OCI-LY1 (cell line): ENCODE data around the gene AP3S1.

ENCODE experiments used
- H2AFZ ChIP-seq: fragments of 200-600 bp; sonication (generic), shearing (Covaris generic); 2 replicates; pipeline ENCODE4 v1.6.0; 2014; ENCODE audit warnings: antibody characterized with exemption, mild to moderate bottlenecking, low read length
- H3F3A ChIP-seq: fragments of 200-600 bp; sonication (generic), shearing (Covaris generic); 2 replicates; pipeline ENCODE4 v1.6.0; 2014; ENCODE audit warnings: mild to moderate bottlenecking, antibody characterized with exemption, low read length, moderate library complexity; ENCODE audit not compliant: insufficient read depth
- H3K27ac ChIP-seq: fragments of 200-600 bp; sonication (generic); 2 replicates; pipeline ENCODE4 v1.5.1; 2014; ENCODE audit warnings: low read length, mixed run types, mild to moderate bottlenecking, low read depth; ENCODE audit not compliant: poor library complexity, severe bottlenecking
- H3K27me3 ChIP-seq: fragments of 200-600 bp; sonication (generic); 2 replicates; pipeline ENCODE4 v1.6.0; 2014; ENCODE audit warnings: antibody characterized with exemption, mild to moderate bottlenecking, low read length, moderate library complexity; ENCODE audit not compliant: insufficient read depth
- H3K36me3 ChIP-seq: fragments of 200-600 bp; sonication (generic); 2 replicates; pipeline ENCODE4 v1.6.1; 2014; ENCODE audit warnings: mild to moderate bottlenecking, antibody characterized with exemption, low read length, moderate library complexity, mixed read lengths; ENCODE audit not compliant: insufficient read depth
- H3K4me1 ChIP-seq: fragments of 200-600 bp; sonication (generic); 2 replicates; pipeline ENCODE4 v1.5.1; 2014; ENCODE audit warnings: mild to moderate bottlenecking, low read length, moderate library complexity; ENCODE audit not compliant: insufficient read depth, severe bottlenecking
- H3K4me2 ChIP-seq: fragments of 200-600 bp; sonication (generic), shearing (Covaris generic); 2 replicates; pipeline ENCODE4 v1.6.1; 2014; ENCODE audit warnings: low read length
- H3K4me3 ChIP-seq: fragments of 200-600 bp; sonication (generic); 2 replicates; pipeline ENCODE4 v1.5.1; 2014; ENCODE audit warnings: low read length, low read depth, mild to moderate bottlenecking, mixed read lengths; ENCODE audit not compliant: poor library complexity, severe bottlenecking
- H3K79me2 ChIP-seq: fragments of 200-600 bp; shearing (Covaris generic); 2 replicates; pipeline ENCODE4 v1.6.1; 2016; ENCODE audit warnings: mixed run types, low read length, mixed read lengths; ENCODE audit not compliant: insufficient read depth
- H3K9ac ChIP-seq: fragments of 200-600 bp; sonication (generic), shearing (Covaris generic); 2 replicates; pipeline ENCODE4 v1.6.1; 2014; ENCODE audit warnings: mild to moderate bottlenecking, low read length, mixed read lengths
- H3K9me2 ChIP-seq: fragments of 200-600 bp; sonication (generic), shearing (Covaris generic); 2 replicates; pipeline ENCODE4 v1.6.1; 2014; ENCODE audit warnings: low read depth, mild to moderate bottlenecking, low read length, mixed read lengths
- H3K9me3 ChIP-seq: fragments of 200-600 bp; shearing (Covaris generic); 2 replicates; pipeline ENCODE4 v1.6.1; 2014; ENCODE audit warnings: low read length, mixed read lengths
- H4K20me1 ChIP-seq: fragments of 200-600 bp; sonication (generic), shearing (Covaris generic); 2 replicates; pipeline ENCODE4 v1.6.0; 2016; ENCODE audit warnings: mild to moderate bottlenecking, low read length; ENCODE audit not compliant: insufficient read depth
- EZH2 ChIP-seq: fragments of 200-600 bp; sonication (generic), shearing (Covaris generic); IDR thresholded peaks from 2 replicates; pipeline ENCODE4 v1.8.0; 2017; ENCODE audit warnings: borderline replicate concordance, mixed run types, mild to moderate bottlenecking, antibody characterized with exemption, low read length, moderate library complexity, mixed read lengths
- TF ChIP-seq, protein P1 (sequence below): fragments of 200-600 bp; sonication (generic), shearing (Covaris generic); IDR thresholded peaks from 2 replicates; pipeline ENCODE4 v1.5.1; 2017; ENCODE audit warnings: mild to moderate bottlenecking, antibody characterized with exemption, low read length, moderate library complexity, mixed read lengths

The AP3S1 gene

DNA sequence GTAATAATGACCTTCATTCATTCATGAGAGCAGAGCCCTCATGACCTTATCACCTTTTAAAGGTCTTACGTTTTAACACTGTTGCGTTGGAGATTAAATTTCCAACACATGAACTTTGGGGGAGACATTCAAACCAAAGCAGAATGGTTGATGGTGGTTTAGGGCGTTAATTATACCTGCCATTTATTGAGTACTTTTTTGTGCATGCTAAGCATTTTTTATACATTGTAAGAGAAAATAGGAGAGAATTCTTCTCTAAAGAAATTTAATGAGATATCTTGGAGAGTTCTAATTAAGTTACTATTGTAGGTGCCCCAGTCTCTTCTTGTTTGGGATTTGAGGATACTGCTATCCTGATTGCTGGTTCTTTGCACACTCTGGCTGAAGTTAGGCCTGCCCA is 12.4 kb downstream of the AP3S1 start:
- H3K9me3 ChIP-seq = peaks cover 4% of the 10 kb centered on the region; the same call in 1 of the 2 replicates
- H3K27me3 ChIP-seq = no peaks in the 10 kb centered on the region
- no peak overlapping the region for H3K9ac ChIP-seq
- 0 out of 2 replicates have a peak, but pooled peaks cover 7% of the 10 kb centered on the region for H3K79me2 ChIP-seq
- no peak overlapping the region for H3K4me3 ChIP-seq
- H2AFZ ChIP-seq = no peak overlapping the region
- no peaks in the 10 kb centered on the region for H3K36me3 ChIP-seq
- H3K27ac ChIP-seq = no peak overlapping the region
- no peak overlapping the region for H3K4me2 ChIP-seq
- no peaks in the 10 kb centered on the region for H4K20me1 ChIP-seq
- peaks cover 13% of the 10 kb centered on the region for H3K4me1 ChIP-seq
- TF ChIP-seq, protein P1, sequence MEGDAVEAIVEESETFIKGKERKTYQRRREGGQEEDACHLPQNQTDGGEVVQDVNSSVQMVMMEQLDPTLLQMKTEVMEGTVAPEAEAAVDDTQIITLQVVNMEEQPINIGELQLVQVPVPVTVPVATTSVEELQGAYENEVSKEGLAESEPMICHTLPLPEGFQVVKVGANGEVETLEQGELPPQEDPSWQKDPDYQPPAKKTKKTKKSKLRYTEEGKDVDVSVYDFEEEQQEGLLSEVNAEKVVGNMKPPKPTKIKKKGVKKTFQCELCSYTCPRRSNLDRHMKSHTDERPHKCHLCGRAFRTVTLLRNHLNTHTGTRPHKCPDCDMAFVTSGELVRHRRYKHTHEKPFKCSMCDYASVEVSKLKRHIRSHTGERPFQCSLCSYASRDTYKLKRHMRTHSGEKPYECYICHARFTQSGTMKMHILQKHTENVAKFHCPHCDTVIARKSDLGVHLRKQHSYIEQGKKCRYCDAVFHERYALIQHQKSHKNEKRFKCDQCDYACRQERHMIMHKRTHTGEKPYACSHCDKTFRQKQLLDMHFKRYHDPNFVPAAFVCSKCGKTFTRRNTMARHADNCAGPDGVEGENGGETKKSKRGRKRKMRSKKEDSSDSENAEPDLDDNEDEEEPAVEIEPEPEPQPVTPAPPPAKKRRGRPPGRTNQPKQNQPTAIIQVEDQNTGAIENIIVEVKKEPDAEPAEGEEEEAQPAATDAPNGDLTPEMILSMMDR = no peak
- TF ChIP-seq EZH2 = no peak
- no peaks in the 10 kb centered on the region for H3K9me2 ChIP-seq
- H3F3A ChIP-seq = no peaks in the 10 kb centered on the region

GRCh38 chr5:115855959-115856358 is 14.2 kb downstream of the AP3S1 start:
- Histone ChIP-seq H3K4me2 (no peak overlapping the region), H3F3A (no peaks in the 10 kb centered on the region), H3K36me3 (no peaks in the 10 kb centered on the region), H3K9me3 (peaks cover 4% of the 10 kb centered on the region; the same call in 1 of the 2 replicates), H3K27me3 (no peaks in the 10 kb centered on the region), H2AFZ (no peak overlapping the region), H3K9me2 (no peaks in the 10 kb centered on the region), H3K27ac (no peak overlapping the region), H3K4me1 (peaks cover 7% of the 10 kb centered on the region), H3K4me3 (no peak overlapping the region), H3K9ac (no peak overlapping the region), H4K20me1 (no peaks in the 10 kb centered on the region), H3K79me2 (no peaks in the 10 kb centered on the region)
- TF ChIP-seq, protein P1 = no peak
- TF ChIP-seq EZH2 = no peak

GRCh38 chr5:115857057-115857479 is 15.3 kb downstream of the AP3S1 start:
- H3K4me1 ChIP-seq = peaks cover 7% of the 10 kb centered on the region
- no peaks in the 10 kb centered on the region for H3F3A ChIP-seq
- no peaks in the 10 kb centered on the region for H3K79me2 ChIP-seq
- no peak overlapping the region for H3K9ac ChIP-seq
- no peak overlapping the region for H3K4me3 ChIP-seq
- TF ChIP-seq, protein P1 = no peak
- TF ChIP-seq EZH2 = no peak
- no peaks in the 10 kb centered on the region for H3K36me3 ChIP-seq
- H3K27me3 ChIP-seq = no peaks in the 10 kb centered on the region
- no peaks in the 10 kb centered on the region for H4K20me1 ChIP-seq
- H3K9me3 ChIP-seq = peaks cover 4% of the 10 kb centered on the region; the same call in 1 of the 2 replicates
- no peak overlapping the region for H3K4me2 ChIP-seq
- H3K9me2 ChIP-seq = no peaks in the 10 kb centered on the region
- H2AFZ ChIP-seq = no peak overlapping the region
- H3K27ac ChIP-seq = no peak overlapping the region
